ENCODE data around the gene LATS1. TPM values are rescaled to one million over a fixed set of nuclear protein-coding genes. Genes with fewer than 3 reads are reported as not detected.
"Not testable (repeated sequence)": the region's sequence is repeated elsewhere in the genome, so short reads cannot be mapped to it uniquely, and the experiment has no call there.

Gene LATS1
- total RNA-seq, 1 experiment from 2014 or later, result 25.1 TPM

- Histone ChIP-seq H3K9me3 (ENCODE audit: control insufficient read depth, low read depth, low read length) (no peaks in the 10 kb centered on the region), H4K5ac (ENCODE audit: insufficient read length, low read depth, low read length) (no peak overlapping the region), H3K18ac (ENCODE audit: insufficient read length, low read depth, low read length) (no peak overlapping the region), H3K23me2 (ENCODE audit: insufficient read length, low read depth, low read length, poor library complexity, severe bottlenecking) (peaks cover 5% of the 10 kb centered on the region), H3K14ac (ENCODE audit: insufficient read depth, low read length) (no peak overlapping the region), H4K91ac (ENCODE audit: insufficient read length, low read depth, low read length) (no peak overlapping the region), H3K4me2 (ENCODE audit: insufficient read depth, insufficient read length, low read length) (no peak overlapping the region), H3K27ac (ENCODE audit: insufficient read length, low read depth, low read length) (no peak overlapping the region), H4K8ac (replicated peaks; ENCODE audit: insufficient read length, low read depth, low read length) (no peak overlapping the region), H2BK12ac (ENCODE audit: insufficient read length, low read depth, low read length) (no peak overlapping the region), H3T11ph (ENCODE audit: low read length) (no peak overlapping the region), H3K9ac (ENCODE audit: extremely low read depth, insufficient read length, low read length) (no peak overlapping the region), H3K23ac (ENCODE audit: insufficient read length, low read depth, low read length) (no peak overlapping the region), H3K27me3 (ENCODE audit: insufficient read depth, low read length) (no peaks in the 10 kb centered on the region), H3K56ac (ENCODE audit: insufficient read length, low read depth, low read length) (no peak overlapping the region), H2AFZ (ENCODE audit: low read length) (no peak overlapping the region), H2BK20ac (ENCODE audit: low read depth, low read length, poor library complexity, severe bottlenecking) (no peak overlapping the region), H2AK5ac (ENCODE audit: insufficient read length, low read length) (no peak overlapping the region), H3K79me2 (ENCODE audit: insufficient read depth, low read length) (peaks cover 28% of the 10 kb centered on the region; the same call in 1 of the 2 replicates), H2BK15ac (ENCODE audit: low read depth, low read length) (no peak overlapping the region), H3K4me1 (ENCODE audit: insufficient read depth, low read length) (no peaks in the 10 kb centered on the region; the same call in 1 of the 2 replicates), H2BK120ac (ENCODE audit: low read depth, low read length, poor library complexity, severe bottlenecking) (no peak overlapping the region), H3K4ac (ENCODE audit: low read depth, low read length) (no peak overlapping the region), H4K20me1 (ENCODE audit: control insufficient read depth, insufficient read depth, insufficient read length) (no peaks in the 10 kb centered on the region), H2BK5ac (ENCODE audit: insufficient read length, low read length) (no peak overlapping the region), H3K79me1 (ENCODE audit: insufficient read depth, low read depth, low read length, poor library complexity, severe bottlenecking) (no peaks in the 10 kb centered on the region)
- Mint-ChIP-seq H3K27me3 (ENCODE audit: low read depth) (no peaks in the 10 kb centered on the region), H3K4me3 (no peak overlapping the region), H3K9me3 (no peaks in the 10 kb centered on the region), H3K4me1 (peaks cover 6 to 7% of the 10 kb centered on the region in 2 experiments), H3K27ac (no peak overlapping the region), H3K36me3 (ENCODE audit: insufficient read depth in 1 of 3, low read depth in 3 of 3) (no peaks in the 10 kb centered on the region; a peak in 2 of 7 replicates)
- TF ChIP-seq CTCF (conservative IDR thresholded peaks at IDR 0.05), result no peak
- WGBS (ENCODE audit: extremely low coverage, insufficient read length, low lambda C conversion rate), result no CpG with 5 or more reads among the region's 4 CpGs
- no peak for DNase-seq
These were observed 34.9 kb upstream of the LATS1 start for GRCh38 chr6:149752600-149753373.

GRCh38 chr6:149751920-149752319, 34.0 kb upstream of the LATS1 start:
- not testable (repeated sequence) for H3K4me1 ChIP-seq (ENCODE audit: insufficient read depth, low read length); H3K14ac ChIP-seq (ENCODE audit: insufficient read depth, low read length); H3K4ac ChIP-seq (ENCODE audit: low read depth, low read length); H3K23me2 ChIP-seq (ENCODE audit: insufficient read length, low read depth, low read length, poor library complexity, severe bottlenecking); H2BK15ac ChIP-seq (ENCODE audit: low read depth, low read length); H4K91ac ChIP-seq (ENCODE audit: insufficient read length, low read depth, low read length); H3K27ac ChIP-seq (ENCODE audit: insufficient read length, low read depth, low read length); H3K9me3 ChIP-seq (ENCODE audit: control insufficient read depth, low read depth, low read length); H3K27me3 ChIP-seq (ENCODE audit: insufficient read depth, low read length); H2BK20ac ChIP-seq (ENCODE audit: low read depth, low read length, poor library complexity, severe bottlenecking); H3K27me3 Mint-ChIP-seq (ENCODE audit: low read depth); H3K79me1 ChIP-seq (ENCODE audit: insufficient read depth, low read depth, low read length, poor library complexity, severe bottlenecking); H2BK5ac ChIP-seq (ENCODE audit: insufficient read length, low read length); H3K27ac Mint-ChIP-seq; H3K4me1 Mint-ChIP-seq; H2AFZ ChIP-seq (ENCODE audit: low read length); H3K56ac ChIP-seq (ENCODE audit: insufficient read length, low read depth, low read length); H4K20me1 ChIP-seq (ENCODE audit: control insufficient read depth, insufficient read depth, insufficient read length); H3T11ph ChIP-seq (ENCODE audit: low read length); DNase-seq; H3K18ac ChIP-seq (ENCODE audit: insufficient read length, low read depth, low read length); H3K23ac ChIP-seq (ENCODE audit: insufficient read length, low read depth, low read length); H3K9ac ChIP-seq (ENCODE audit: extremely low read depth, insufficient read length, low read length); H2AK5ac ChIP-seq (ENCODE audit: insufficient read length, low read length); H2BK12ac ChIP-seq (ENCODE audit: insufficient read length, low read depth, low read length); H2BK120ac ChIP-seq (ENCODE audit: low read depth, low read length, poor library complexity, severe bottlenecking); H3K36me3 Mint-ChIP-seq (ENCODE audit: insufficient read depth in 1 of 3, low read depth in 3 of 3); H4K5ac ChIP-seq (ENCODE audit: insufficient read length, low read depth, low read length); H4K8ac ChIP-seq (replicated peaks; ENCODE audit: insufficient read length, low read depth, low read length); H3K4me2 ChIP-seq (ENCODE audit: insufficient read depth, insufficient read length, low read length); H3K9me3 Mint-ChIP-seq
- H3K79me2 ChIP-seq (ENCODE audit: insufficient read depth, low read length), result peaks cover 26% of the 10 kb centered on the region; the same call in 1 of the 2 replicates
- peak overlapping the region; percentile 10 to 44; a peak in 3 of 5 replicates for H3K4me3 Mint-ChIP-seq
- no CpG with 5 or more reads among the region's 5 CpGs for WGBS (ENCODE audit: extremely low coverage, insufficient read length, low lambda C conversion rate)
